Measurements from ENCODE around the gene ASB16. TPM values are rescaled to one million over a fixed set of nuclear protein-coding genes. Genes with fewer than 3 reads are reported as not detected.

ASB16 gene
- total RNA-seq, 1 donor from 2014 or later: not detected

GRCh38 chr17:44210342-44211192 is 40.1 kb downstream of the ASB16 start:
- TF ChIP-seq, protein P1, sequence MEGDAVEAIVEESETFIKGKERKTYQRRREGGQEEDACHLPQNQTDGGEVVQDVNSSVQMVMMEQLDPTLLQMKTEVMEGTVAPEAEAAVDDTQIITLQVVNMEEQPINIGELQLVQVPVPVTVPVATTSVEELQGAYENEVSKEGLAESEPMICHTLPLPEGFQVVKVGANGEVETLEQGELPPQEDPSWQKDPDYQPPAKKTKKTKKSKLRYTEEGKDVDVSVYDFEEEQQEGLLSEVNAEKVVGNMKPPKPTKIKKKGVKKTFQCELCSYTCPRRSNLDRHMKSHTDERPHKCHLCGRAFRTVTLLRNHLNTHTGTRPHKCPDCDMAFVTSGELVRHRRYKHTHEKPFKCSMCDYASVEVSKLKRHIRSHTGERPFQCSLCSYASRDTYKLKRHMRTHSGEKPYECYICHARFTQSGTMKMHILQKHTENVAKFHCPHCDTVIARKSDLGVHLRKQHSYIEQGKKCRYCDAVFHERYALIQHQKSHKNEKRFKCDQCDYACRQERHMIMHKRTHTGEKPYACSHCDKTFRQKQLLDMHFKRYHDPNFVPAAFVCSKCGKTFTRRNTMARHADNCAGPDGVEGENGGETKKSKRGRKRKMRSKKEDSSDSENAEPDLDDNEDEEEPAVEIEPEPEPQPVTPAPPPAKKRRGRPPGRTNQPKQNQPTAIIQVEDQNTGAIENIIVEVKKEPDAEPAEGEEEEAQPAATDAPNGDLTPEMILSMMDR (IDR thresholded peaks at IDR 0.05): peak; percentile 98 to 100 (median 100)
- Histone ChIP-seq H3K4me3 (peak overlapping the region in 1 of 2 donors; percentile 14), H3K27me3 (no peaks in the 10 kb centered on the region), H3K4me1 (peaks cover 0 to 9% of the 10 kb centered on the region in 2 donors), H3K27ac (peak overlapping the region; percentile 29 to 65), H3K9me3 (no peaks in the 10 kb centered on the region), H3K36me3 (peaks cover 54 to 66% of the 10 kb centered on the region in 2 donors)
- intact Hi-C loops (cut with DNase I): loop anchor here (1.0 to 10.0 kb wide), 3 partner anchors 10 to 294 kb away; partner anchors contain the start of genes GPATCH8 and SLC25A39
- peak; percentile 67 to 94 for DNase-seq (ENCODE audit: low spot score in 2 of 2)

DNA sequence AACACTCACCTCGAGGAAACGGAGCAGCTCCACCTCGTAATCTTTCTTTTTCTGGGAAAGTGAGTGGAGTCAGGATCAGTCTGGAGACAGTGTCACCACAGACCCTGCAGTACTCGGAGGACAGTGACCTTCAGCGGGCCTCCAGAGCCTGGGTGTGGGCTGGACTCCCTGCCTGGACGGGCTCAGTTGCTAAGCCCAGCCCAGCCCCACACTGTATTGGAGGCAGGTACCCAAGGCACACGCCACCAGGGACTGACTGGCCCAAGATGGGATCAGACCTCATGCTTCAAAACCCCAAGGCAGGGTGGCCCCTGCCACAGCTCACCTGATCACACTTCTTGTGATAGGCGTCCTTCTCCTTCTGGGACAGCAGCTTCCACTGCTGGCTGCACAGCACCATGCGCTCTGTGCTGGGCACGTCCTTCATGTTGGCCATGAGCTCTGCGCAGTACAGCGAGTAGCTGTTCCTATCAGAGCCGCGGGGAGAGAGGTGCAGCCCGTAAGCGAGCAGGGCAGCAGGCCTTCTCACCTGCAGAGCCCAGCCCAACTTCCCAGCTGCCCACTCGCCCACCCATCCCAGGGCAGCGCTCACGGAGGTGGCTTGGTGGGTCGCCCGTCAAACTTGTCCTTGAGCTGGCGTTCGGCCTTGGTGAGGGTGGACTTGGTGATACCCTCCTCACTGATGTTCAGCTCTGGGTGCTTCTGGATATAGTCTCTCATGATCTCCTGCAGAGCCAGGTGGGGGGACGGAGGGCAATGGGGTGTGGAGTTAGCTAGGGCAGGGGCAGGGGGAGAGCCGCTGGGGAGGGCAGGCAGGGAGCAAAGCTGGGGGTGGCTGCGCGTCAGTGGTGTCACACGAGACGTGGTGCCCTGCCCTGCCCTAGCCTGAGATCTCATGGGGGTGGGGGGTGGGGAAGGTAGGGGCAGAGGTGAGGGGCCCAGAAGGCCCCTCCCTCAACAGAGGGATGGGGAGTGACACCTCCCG is 41.1 kb downstream of the ASB16 start:
- Histone ChIP-seq H3K27ac (peak overlapping the region in 1 of 2 donors; percentile 65), H3K27me3 (no peaks in the 10 kb centered on the region), H3K36me3 (peaks cover 63 to 75% of the 10 kb centered on the region in 2 donors)

GRCh38 chr17:44212507-44213402 is 42.3 kb downstream of the ASB16 start:
- intact Hi-C loops (cut with DNase I): loop anchor here (10.0 kb wide), 1 partner anchor 292 kb away; the partner anchor contains the start of gene GPATCH8
- Histone ChIP-seq H3K4me1 (peaks cover 13 to 17% of the 10 kb centered on the region in 2 donors), H3K27me3 (no peaks in the 10 kb centered on the region), H3K27ac (no peak overlapping the region), H3K4me3 (no peak overlapping the region), H3K9me3 (no peaks in the 10 kb centered on the region), H3K36me3 (peaks cover 58 to 70% of the 10 kb centered on the region in 2 donors)
- DNase-seq (ENCODE audit: low spot score in 2 of 2): no peak
- TF ChIP-seq, protein P1 (IDR thresholded peaks at IDR 0.05): no peak

More for the DNA sequence above, 41.1 kb downstream of the ASB16 start:
- Histone ChIP-seq H3K9me3 (no peaks in the 10 kb centered on the region), H3K4me3 (no peak overlapping the region), H3K4me1 (peaks cover 4 to 9% of the 10 kb centered on the region in 2 donors)
- DNase-seq (ENCODE audit: low spot score in 2 of 2): no peak
- TF ChIP-seq, protein P1 (IDR thresholded peaks at IDR 0.05): no peak
- intact Hi-C loops (cut with DNase I): loop anchor here (2.0 to 10.0 kb wide), 2 partner anchors 113 to 293 kb away; partner anchors contain the start of genes GPATCH8 and SLC25A39

DNA sequence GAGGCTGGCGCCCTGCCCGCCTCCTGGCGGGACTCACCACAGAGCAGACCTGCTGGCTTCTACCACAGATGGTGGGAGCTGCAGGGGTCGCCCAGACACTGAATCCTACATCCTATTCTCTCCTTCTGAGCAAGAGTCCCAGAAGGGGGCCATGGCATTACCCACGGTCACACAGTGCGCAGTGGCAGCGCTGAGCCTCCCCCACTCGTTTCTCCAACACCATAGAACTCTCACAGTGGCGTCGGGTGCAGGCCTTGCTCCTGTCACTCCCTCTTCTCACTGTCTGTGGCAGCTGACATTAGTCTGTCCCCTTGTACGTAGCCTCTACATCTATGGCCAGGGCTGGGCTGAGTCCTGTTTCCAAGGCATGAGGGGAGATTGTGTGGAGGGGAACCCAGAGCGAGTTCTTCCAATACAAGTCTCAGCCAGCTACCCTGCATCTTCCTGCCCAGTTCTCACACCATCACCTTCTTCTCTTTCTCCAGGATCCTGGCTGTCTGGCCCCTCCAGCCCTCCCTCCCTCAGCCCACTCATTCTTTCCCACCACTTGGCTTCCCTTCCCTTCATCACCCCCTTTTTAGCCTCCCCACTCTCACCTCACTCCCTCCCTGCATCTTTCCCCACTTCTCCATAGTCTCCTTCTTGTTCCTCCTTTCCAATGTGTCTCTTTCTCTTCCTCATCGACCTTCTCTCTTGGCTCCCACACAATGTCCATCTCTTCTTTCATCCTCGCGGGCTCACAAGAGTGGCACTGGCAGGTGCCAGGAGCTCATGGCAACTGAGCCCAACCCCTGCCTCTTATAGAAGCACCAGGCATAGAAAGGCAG is 43.1 kb downstream of the ASB16 start:
- intact Hi-C loops (cut with DNase I): loop anchor here (10.0 kb wide), 1 partner anchor 291 kb away; the partner anchor contains the start of gene GPATCH8
- peaks cover 52 to 61% of the 10 kb centered on the region in 2 donors for H3K36me3 ChIP-seq
- H3K4me1 ChIP-seq: peaks cover 18 to 20% of the 10 kb centered on the region in 2 donors
- no peak overlapping the region for H3K4me3 ChIP-seq
- H3K9me3 ChIP-seq: no peaks in the 10 kb centered on the region
- no peaks in the 10 kb centered on the region for H3K27me3 ChIP-seq
- TF ChIP-seq, protein P1 (IDR thresholded peaks at IDR 0.05): no peak
- DNase-seq (ENCODE audit: low spot score in 2 of 2): no peak
- no peak overlapping the region for H3K27ac ChIP-seq

All from ascending aorta (tissue), 2 donors.